HG03442 (cell line): ENCODE data around the gene PPM1L.

Experiments used
- ATAC-seq: cut with Tn5 transposase; IDR thresholded peaks from one replicate; pipeline ENCODE4 v1.9.1; 2021; ENCODE audit warnings: mild to moderate bottlenecking, moderate library complexity; ENCODE audit not compliant: unreplicated experiment

Gene PPM1L

DNA sequence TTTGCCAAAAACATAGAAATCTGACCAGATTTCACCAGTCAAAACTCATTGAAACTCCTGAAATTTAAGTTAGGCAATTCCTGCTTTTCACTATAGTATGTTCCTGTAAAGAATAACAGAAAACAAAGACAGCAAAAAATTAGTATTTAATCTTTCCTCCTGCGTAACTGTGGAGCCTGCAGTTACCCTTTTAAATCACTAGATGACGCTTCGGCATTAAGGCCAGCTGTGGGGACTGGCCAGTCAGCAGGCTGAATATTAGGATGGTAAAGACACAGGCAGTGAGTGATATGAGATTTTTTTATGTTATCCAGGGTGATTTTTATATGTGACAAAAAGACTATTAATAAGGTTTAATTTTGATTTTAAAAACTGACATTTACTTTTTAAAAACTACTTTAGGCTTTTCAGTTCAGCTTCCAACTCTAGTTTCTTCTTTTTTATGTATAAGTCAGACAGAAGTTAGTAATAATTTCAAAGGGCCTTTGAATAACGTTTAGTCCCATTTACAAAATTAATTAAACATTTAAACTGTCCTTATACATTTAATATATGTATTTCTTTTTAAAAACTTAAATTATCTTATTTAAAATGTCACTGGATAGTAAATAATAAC, 165.1 kb downstream of the PPM1L start:
- ATAC-seq = peak; percentile 87

- no peak for ATAC-seq
These were observed 168.7 kb downstream of the PPM1L start for GRCh38 chr3:160924776-160925175.

- ATAC-seq = no peak
These were observed 171.6 kb downstream of the PPM1L start for GRCh38 chr3:160927620-160928019.

GRCh38 chr3:160928183-160928726, 172.2 kb downstream of the PPM1L start:
- no peak for ATAC-seq

DNA sequence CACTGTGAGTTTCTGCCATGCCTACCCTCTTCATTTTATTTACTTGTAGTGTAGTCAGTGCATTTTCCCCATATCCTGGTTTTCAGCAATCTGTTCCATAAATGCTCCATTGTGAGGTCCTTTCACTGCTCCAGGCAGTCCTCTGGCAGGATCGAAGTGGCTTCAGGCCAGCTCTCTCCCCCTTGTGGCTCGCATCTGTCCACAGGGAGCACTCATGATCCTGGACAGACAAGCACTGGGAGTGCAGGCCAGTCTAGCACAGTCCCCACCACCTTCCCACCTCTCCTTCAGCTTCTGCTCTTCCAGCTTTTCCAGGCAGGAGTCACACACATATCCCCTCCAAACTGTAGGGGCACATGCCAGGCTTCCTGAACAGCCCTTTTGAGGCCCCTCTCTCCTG, 173.6 kb downstream of the PPM1L start:
- no peak for ATAC-seq

- ATAC-seq = no peak
These were observed 175.4 kb downstream of the PPM1L start for GRCh38 chr3:160931474-160931873.

DNA sequence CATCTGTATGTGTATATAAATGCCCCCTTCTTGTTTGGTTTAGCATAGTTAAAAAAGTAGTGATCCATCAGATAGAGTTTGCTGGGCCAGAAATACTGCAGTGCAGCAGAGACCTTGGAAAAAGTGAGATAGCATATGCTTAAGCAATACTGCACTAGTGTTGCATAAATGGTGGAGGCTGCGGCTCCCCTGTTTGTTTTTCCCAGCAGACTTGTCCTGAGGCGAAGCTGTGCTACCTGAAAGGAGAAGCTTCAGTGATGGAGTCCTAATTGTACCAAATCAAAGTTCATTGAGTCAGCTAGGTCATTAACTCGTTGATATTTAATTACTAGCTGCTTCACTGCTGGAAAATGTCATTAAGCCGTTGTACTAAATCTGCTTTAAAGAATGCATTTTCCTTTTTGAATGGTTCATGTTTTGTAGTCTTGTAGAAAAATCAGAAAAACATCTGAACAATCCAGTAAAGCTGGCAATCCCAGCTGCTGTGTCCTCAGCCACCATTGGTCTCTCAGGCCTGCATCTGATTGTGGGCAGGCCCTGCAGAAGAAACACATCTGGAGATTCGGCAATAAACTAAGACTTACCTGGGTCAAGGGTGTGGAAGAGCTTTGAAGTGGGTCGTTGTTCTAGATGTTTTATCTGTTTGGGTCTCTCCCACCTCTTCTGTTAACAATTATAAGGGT, 179.5 kb downstream of the PPM1L start:
- no peak for ATAC-seq

- peak; percentile 89 for ATAC-seq
These were observed 186.0 kb downstream of the PPM1L start for GRCh38 chr3:160941885-160942494.

DNA sequence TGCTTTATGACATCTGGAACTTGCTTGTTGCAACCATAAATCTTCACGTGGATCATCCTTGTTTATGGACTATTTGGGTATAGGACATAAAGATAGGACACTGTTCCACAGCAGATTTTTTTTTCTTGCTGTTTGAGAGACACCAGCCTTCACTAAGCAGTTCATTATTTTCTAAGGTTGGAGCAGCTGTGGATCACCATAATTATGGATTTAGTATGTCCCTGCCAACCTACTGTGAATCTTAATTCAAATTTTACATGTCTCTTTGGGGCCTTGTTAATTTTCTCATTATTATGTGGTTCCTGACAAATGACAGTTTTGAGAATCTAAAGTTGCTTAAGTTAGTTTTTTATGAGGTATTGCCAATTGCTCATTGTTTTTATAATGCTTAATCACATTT, 188.0 kb downstream of the PPM1L start:
- ATAC-seq = no peak

GRCh38 chr3:160945336-160945735, 189.3 kb downstream of the PPM1L start:
- no peak for ATAC-seq

- no peak for ATAC-seq
These were observed 192.2 kb downstream of the PPM1L start for GRCh38 chr3:160948273-160948672.

DNA sequence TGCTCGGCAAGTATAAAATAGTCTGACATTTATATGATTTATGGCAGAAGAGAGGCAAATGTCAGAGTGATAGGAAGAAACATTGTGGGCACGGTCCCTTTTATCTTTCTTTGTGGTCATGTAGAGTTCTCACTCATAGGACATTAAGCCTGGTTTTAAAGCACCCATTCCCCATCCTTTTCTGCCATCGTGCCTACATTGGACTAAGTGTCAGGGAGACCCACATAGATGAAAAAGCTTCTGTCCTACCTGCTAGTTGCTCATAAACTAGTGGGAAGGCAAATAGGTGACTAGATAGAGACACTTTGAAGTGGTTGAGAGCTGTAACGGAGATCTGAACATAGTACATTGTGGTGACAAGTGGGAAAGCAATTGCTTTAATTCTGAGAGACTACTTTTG, 193.4 kb downstream of the PPM1L start:
- no peak for ATAC-seq

- no peak for ATAC-seq
These were observed 194.5 kb downstream of the PPM1L start for GRCh38 chr3:160950542-160950941.

- ATAC-seq = no peak
These were observed 194.9 kb downstream of the PPM1L start for GRCh38 chr3:160950954-160951353.

GRCh38 chr3:160951642-160952487, 195.8 kb downstream of the PPM1L start:
- no peak for ATAC-seq

- ATAC-seq = no peak
These were observed 197.7 kb downstream of the PPM1L start for GRCh38 chr3:160953686-160954085.

DNA sequence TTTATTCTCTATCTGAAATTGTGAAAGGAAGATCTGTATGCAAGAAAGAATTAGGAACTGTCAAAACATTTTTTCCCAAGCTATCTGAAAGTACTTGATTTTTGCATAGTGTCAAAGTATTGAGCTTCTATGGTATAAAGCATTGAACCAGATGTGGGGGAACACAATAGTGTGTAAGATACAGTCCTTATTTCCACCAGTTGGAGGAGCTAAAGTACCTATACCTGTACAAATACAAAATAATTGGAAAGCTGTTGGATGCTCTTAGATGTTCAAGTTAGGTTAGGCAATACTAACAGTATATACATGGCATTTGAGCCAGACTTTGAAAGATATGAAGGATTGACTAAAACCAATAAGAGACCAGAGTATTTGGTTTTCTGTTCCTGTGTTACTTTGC, 200.8 kb downstream of the PPM1L start:
- ATAC-seq = peak; percentile 85

- no peak for ATAC-seq
These were observed 204.5 kb downstream of the PPM1L start for GRCh38 chr3:160960568-160960967.

- ATAC-seq = no peak
These were observed 207.9 kb downstream of the PPM1L start for GRCh38 chr3:160963949-160964348.

- no peak for ATAC-seq
These were observed 212.7 kb downstream of the PPM1L start for GRCh38 chr3:160968761-160969160.
